Anterior cingulate cortex (tissue), 58 donors: Measurements from ENCODE around the gene TEPSIN.
"Not testable (repeated sequence)": the region's sequence is repeated elsewhere in the genome, so short reads cannot be mapped to it uniquely, and the experiment has no call there.

Experiments
- DNase-seq, 58 donors: peaks; one replicate each; lab custom pipeline; 2025; lab: John Stamatoyannopoulos, UW

TEPSIN gene

DNA sequence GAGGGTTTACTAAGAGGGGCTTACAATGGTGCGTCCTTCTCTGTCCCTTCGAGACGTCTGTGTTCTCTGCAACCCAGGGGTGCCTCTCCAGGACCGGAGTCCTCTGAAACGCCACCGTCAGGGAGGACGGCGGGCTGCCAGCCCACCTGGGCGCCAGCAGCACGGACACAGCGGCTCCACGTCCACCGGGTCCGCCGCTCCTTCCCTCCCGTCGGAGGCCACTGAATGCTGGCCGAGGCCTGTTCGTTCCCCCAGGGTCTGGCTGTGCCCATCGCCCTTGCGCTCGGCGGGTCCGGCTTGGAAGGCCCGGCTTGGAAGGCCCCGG is 403 bp downstream of the TEPSIN start:
- DNase-seq, result no peak

- DNase-seq, result no peak
These were observed 1.0 kb downstream of the TEPSIN start for GRCh38 chr17:81237591-81238489.

DNA sequence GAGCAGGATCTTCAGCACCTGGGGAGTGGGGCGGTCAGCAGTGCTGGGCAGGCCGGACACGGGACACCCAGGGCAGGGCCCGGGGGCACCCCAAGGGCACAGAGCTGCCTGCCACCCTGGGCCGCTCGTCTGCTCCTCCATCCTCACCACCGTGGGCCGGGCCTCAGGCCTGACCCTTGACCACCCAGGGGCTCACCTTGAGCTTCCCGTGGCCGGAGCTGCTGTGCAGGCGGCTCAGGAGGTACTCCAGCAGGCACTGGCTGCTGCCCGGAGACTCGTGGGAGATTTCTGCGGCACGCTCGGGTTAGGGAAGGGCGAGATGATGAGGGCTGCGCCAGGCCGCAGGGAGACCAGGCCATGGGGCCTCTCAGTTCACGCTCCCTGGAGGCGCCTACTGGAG is 2.1 kb downstream of the TEPSIN start:
- DNase-seq, result no peak

- no peak for DNase-seq
These were observed 2.8 kb downstream of the TEPSIN start for GRCh38 chr17:81235822-81236740.

- no peak for DNase-seq
These were observed 3.7 kb downstream of the TEPSIN start for GRCh38 chr17:81234940-81235821.

DNA sequence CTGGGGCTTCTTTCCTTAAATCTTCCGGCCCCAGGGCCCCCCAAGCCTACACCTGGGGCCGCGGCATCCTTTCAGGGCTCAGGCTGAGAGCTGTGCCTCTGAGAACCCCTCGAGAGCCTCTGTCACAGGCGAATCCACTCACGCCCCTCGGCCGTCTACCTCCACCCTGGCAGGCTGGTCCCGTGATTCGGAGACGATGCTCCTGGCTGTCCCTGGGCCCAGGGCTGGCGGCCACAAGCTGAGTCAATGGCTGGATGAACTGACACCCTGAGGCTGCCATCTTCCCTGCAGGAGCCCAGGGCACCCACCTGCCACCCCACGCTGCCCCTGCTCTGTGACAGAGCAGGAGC is 4.4 kb downstream of the TEPSIN start:
- no peak for DNase-seq

DNA sequence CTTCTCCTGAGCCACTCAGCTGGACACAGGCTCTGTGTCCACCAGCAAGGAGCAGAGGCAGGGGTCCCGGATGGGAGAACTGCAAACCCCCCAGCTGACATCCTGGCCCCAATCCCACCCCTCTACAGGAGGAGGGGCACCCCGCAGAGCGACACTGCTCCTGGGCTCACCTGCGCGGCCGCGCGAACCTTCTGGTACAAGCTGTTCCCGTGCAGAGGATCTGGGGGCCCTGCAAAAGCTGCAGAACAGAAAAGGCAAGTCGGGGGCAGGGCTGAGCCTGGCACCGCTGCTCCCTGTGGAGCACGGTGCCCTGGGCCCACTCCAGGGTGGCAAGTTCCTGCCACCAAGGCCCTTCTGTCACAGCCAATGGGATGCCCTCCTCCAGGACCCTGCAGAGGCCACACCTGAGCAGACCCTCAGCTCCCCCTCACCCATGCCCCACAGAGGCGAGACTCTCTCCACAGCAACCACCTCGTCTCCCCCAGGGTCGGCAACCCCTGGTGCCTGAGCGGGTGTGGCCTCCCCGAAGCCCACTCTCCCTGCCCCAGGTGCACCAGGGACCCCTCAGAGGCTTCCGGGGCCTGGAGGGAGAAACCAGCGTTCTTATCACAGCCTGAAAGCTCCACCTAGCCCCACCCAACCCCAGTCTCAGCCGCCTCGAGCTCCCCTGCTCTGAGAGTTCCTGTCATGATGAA is 4.9 kb downstream of the TEPSIN start:
- DNase-seq, result no peak

- DNase-seq, result no peak
These were observed 5.5 kb downstream of the TEPSIN start for GRCh38 chr17:81233316-81233715.

DNA sequence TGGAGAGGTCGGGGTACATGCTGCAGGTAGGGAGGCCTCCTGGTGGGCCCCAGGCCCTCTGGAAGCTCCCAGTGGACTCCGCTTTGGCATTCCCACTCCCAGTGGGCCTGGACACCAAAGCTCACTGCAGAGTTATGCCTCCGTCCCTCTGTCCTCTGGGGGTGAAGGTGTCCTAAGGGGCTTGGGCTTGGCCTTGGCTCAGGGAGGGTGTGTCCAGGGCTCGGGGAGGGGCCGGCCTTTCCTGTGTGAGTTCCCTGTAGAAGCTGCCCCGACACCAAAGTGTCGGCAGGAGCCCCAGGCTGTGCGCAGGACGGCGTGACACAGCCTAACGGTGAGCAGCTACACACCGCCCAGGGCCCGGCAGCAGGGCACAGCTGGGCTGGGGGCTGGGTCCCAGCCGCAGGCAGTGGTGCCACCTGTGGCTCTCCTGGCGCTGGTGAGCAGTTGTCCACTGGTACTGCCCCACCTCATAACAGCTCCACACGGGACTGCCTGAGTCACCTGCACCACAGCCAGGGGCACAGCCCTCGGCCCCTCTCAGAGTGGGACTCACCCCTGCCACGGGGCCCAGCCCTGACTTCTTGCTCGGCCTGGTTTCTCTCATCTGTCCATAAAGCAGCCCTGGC is 6.1 kb downstream of the TEPSIN start:
- no peak for DNase-seq

DNA sequence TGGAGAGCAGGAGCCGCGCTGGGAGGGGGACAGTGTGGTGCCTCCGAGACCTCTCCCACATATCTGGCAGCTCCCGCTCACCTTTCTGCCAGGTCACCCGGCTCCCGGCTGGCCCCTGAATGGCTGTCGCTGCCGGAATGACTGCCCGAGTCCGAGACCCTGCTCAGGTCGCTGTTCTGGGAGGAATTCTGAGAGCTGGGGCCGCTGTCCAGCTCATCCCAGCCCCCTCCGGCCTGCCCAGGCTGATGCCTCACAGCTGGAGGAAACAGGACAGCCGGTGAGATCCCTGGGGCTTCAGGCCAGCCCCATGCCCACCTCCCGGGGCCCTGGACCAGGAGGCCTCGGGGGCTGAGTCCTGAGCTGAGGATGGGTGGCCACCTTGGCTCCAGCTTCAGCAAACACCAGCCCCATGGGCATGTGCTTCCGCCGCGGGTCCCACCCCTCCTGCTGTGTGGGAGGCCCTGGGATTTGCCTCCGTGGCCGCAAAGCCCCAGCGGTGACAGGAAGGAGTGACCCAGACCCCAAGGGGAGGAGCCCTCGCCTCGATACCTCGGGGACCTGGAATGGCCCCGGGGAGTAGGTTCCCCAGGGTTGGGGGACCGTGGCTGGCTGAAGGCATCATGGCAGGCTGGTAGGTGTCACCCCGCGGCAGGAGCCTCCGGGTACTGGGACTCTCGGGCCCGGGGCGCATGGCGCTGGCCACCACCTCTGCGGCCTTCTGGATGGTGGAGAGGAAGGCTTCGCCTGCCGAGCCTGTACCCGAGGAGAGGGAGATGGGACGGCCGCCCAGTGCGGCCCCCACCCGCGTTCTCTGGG is 6.9 kb downstream of the TEPSIN start:
- no peak for DNase-seq

- no peak for DNase-seq
These were observed 7.7 kb downstream of the TEPSIN start for GRCh38 chr17:81231121-81231645.

- DNase-seq, result no peak
These were observed 8.6 kb downstream of the TEPSIN start for GRCh38 chr17:81230043-81230820.

DNA sequence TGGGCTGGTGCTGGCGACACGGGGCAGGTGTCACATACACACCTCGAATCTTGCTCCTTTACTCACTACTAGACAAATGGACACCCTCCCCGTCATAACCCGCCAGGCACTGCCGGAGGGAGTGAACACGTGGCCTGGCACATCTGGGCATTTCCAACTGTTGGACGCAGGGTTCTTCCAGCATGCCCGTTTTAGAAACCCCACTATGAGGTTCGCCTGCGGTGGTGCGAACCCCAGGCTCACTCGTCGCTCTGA is 9.3 kb downstream of the TEPSIN start:
- DNase-seq, result no peak

DNA sequence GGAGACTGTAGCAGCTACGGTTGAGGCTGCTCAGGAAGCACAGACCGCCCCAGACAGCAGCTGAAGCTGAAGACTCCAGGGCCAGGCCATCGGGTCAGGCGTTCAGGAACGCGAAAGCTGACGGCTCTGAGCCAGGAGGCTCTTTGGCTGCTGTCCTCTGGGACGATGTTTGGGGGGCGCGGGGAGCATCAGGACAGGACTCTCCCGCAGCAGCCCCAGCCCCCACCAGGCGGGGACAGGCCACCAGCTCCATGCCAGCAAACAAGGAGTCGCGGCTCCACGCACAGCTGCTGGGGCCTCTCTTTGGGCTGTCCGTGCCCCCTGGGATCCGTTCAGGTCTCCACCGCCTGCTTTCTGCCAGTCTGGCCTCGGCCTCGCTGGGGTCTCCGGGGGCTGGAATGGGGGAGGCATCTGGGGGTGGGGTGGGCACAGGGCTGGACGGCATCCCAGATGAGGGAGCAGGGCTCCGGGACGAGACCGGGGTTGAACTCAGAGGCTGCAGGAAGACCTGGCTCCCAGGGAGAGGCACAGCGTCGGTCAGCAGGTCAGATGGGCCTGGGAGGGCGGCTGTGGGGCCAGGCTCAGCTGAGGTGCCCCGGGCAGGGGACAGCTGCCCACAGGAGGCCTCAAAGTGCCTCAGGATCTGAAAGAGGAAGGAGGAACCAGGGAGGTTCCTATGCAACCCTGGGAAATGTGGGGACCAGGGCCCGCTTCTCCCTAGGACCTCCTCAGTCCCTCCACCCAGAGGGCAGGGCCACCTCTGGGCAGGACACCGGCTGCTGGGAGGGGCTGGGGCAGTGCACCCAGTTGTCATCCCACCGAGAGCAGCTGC is 9.8 kb downstream of the TEPSIN start:
- no peak for DNase-seq

GRCh38 chr17:81228420-81228819 is 10.4 kb downstream of the TEPSIN start:
- DNase-seq, result peak in 5 of 58 donors; percentile 13 to 34 (median 20)

DNA sequence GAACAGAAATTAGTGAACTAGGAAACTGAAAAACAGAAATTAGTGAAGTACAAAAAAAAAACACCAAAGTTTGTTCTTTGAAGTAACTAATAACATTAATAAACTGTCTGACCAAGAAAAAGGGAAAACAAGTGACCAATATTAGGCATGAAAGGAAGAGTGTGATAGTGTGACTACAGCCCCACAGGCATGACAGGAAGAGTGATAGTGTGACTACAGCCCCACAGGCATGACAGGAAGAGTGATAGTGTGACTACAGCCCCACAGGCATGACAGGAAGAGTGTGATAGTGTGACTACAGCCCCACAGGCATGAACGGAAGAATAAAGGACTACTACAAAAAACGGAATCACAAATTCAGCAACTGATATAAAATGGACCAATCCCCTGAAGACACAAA is 11.2 kb downstream of the TEPSIN start:
- not testable (repeated sequence) for DNase-seq

DNA sequence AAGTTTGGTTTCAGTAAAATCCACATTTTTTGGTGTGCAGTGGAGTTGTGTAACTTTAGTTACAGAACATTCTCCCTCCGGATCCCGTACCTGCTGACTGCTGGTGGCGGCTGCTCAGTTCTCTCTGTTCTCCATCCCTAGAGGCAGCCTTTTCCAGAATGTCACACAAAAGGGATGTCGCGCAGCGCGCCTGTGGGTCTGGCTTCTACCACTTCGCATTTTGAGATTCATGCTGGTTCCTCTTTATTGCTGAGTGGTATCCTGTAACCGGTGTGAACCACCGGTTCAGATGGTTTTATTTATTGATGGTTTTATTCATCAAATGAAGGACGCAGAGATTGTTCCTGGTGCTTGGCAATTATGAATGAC is 15.1 kb downstream of the TEPSIN start:
- peak in 1 of 58 donors; percentile 8 for DNase-seq
